ENCODE measurements around the gene MICU1.
A peak's percentile ranks its signal among the peaks of the same experiment; 100 is the strongest.
"Not testable (repeated sequence)": the region's sequence is repeated elsewhere in the genome, so short reads cannot be mapped to it uniquely, and the experiment has no call there.

The MICU1 gene, protein sequence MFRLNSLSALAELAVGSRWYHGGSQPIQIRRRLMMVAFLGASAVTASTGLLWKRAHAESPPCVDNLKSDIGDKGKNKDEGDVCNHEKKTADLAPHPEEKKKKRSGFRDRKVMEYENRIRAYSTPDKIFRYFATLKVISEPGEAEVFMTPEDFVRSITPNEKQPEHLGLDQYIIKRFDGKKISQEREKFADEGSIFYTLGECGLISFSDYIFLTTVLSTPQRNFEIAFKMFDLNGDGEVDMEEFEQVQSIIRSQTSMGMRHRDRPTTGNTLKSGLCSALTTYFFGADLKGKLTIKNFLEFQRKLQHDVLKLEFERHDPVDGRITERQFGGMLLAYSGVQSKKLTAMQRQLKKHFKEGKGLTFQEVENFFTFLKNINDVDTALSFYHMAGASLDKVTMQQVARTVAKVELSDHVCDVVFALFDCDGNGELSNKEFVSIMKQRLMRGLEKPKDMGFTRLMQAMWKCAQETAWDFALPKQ

GRCh38 chr10:72625608-72626443, at the start of gene MICU1:
Gene MICU1 (minus strand): TSS chr10:72626079. CDS start chr10:72566793, 59,286 bp downstream.
- DNase-seq = peak; percentile 95

DNA sequence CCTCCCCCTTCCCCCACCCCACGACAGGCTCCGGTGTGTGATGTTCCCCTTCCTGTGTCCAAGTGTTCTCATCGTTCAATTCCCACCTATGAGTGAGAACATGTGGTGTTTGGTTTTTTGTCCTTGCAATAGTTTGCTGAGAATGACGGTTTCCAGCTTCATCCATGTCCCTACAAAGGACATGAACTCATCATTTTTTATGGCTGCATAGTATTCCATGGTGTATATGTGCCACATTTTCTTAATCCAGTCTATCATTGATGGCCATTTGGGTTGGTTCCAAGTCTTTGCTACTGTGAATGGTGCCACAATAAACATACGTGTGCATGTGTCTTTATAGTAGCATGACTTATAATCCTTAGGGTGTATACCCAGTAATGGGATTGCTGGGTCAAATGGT, 48.3 kb upstream of the MICU1 start:
- DNase-seq = not testable (repeated sequence)

DNA sequence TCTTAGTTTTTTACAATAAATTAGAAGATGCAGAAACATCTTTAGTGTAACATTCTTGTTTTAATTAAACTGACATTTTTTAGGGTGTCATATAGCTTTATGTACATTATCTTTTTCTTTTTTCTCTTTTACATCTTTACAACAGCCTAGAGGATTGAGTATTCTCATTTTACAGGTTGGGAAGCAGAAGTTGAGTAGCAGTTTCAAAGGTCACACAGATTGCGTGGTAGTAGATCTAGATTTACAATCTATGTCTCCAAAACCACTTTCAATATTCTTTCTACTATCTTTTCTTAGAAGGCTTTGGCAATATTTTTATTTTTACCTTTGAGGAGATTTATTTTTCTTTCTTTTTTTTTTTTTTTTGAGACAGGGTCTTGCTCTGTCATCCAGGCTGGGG, 47.4 kb upstream of the MICU1 start:
- DNase-seq = no peak

GRCh38 chr10:72667207-72667864, 41.5 kb upstream of the MICU1 start:
- DNase-seq = no peak

DNA sequence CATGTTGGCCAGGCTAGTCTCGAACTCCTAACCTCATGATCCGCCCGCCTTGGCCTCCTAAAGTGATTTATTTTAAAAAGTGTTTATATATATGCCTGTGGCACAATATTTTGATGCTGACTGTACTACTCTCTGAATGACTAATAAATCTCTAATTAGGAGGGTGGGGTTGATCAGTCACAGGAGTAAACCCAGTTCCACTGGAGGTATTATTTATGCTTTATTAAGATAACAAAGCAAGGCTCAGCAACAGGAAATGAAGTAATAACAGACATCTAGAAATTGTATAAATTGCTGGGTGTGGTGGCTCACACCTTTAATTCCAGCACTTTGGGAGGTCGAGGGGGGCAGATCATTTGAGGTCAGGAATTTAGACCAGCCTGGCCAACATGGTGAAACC, 40.0 kb upstream of the MICU1 start:
- no peak for DNase-seq

GRCh38 chr10:72663971-72664370, 38.1 kb upstream of the MICU1 start:
- DNase-seq = no peak

DNA sequence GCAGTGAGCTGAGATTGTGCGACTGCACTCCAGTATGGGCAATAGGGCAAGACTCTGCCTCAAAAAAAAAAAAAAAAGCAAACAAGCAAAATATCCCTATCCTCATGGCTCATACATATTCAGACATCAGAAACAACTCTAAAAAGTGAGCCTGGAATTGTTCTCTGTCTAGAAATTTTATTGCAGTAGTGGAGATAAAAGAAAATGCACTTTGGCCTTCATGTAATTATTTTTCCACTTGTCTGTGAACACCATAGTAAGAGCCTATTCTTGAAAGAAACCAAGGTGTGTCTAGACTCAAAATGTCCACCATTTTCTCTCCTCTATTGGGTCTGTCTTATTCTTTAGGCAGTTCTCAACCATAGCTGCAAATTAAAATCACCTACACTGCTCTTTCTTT, 35.6 kb upstream of the MICU1 start:
- no peak for DNase-seq

DNA sequence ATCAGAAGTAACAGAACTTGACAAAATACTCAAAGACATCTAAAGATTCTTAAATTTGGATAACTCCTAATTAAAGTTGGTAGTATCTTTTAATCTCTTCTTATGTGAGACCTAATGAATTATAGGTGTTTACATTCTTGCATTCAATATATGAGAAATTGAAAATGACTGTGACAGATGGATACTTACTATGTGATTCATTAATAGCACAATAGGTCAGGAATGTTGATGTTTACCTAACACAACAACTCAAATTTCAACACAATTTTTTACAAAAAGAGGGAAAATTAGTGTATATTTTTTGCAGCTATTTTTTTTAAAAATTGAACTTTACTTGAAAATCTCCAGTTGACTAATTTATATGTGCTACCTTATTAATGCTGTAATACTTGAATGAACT, 34.3 kb upstream of the MICU1 start:
- DNase-seq = no peak

- DNase-seq = no peak
Measured at GRCh38 chr10:72659694-72660093, 33.8 kb upstream of the MICU1 start.

GRCh38 chr10:72658696-72659400, 33.0 kb upstream of the MICU1 start:
- no peak for DNase-seq

- DNase-seq = no peak
Measured at GRCh38 chr10:72654720-72655119, 28.8 kb upstream of the MICU1 start.

DNA sequence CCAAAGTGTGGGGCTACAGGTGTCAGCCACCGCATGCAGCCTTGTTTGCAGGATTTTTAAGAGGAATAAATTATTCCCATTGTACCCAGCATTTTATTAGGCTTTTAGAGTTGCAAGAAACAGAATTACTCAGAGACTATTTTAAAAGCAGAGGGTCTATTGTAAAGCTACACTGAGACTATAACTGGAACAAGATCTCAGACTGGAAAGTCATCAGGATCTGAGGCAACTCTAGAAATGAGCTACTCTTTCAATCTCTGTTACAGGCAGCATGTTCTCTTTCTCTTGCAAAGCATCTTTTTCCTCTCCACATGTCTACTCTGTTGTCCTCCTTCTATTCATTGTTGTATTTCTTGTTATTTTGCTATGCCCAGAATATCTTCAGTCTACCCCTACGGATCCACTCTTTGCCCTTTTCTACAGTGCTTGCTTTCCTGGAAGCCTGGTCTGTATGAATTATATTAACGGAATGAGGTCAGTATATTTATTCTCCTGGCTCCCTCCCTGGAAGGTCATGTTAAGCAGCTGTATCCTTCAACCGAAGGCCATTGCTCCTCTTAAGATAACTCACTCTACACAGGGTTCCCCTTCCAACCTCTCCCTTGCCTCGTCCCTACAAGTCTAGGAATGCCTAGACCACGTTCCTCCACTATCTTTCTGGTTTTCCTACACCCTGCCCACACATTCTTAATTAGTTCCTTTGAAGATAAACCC, 27.7 kb upstream of the MICU1 start:
- no peak for DNase-seq

DNA sequence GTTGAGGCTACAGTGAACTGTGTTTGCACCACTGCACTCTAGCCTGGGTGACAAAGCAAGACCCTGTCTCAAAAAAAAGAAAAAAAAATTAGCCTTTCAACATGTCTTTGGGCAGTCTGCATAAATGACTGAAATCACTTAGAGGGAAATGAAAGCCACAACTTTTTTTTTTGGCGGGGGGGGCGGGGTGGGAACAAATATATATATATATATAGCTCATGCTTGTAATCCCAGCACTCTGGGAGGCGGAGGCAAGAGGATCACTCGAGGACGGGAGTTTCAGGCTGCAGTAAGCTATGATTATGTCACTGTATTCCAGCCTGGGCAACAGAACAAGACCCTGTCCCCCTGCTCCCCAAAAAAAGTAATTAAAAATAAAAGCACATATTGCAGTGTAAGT, 23.4 kb upstream of the MICU1 start:
- no peak for DNase-seq

DNA sequence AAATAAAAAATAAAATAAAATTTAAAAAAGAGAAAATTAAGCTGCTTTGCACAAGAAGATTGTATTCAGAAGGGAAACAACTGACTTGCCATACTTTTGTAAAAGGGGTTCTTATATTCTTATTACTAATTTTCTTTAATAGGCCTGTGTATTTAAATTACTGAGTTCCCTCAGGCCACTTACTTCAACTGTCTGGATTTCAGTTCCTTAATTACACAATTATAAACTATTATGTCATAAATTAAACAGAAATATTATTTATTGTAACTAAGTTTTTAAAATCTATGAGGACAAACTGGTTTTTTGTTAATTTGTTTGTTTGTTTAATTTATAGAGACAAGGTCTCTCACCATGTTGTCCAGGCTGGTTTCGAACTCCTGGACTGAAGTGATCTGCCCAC, 22.4 kb upstream of the MICU1 start:
- no peak for DNase-seq

DNA sequence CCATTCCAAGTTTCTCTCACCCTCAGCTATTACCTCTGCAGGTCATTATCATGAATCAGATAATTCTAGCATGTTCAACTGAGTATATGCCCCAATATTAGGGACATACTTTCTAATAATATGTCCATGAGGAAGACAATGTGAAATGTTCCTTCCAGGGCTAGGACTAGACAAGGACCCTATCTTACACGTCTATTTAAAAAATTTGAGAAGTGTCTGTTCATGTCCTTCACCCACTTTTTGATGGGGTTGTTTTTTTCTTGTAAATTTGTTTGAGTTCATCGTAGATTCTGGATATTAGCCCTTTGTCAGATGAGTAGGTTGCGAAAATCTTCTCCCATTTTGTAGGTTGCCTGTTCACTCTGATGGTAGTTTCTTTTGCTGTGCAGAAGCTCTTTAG, 21.1 kb upstream of the MICU1 start:
- not testable (repeated sequence) for DNase-seq

DNA sequence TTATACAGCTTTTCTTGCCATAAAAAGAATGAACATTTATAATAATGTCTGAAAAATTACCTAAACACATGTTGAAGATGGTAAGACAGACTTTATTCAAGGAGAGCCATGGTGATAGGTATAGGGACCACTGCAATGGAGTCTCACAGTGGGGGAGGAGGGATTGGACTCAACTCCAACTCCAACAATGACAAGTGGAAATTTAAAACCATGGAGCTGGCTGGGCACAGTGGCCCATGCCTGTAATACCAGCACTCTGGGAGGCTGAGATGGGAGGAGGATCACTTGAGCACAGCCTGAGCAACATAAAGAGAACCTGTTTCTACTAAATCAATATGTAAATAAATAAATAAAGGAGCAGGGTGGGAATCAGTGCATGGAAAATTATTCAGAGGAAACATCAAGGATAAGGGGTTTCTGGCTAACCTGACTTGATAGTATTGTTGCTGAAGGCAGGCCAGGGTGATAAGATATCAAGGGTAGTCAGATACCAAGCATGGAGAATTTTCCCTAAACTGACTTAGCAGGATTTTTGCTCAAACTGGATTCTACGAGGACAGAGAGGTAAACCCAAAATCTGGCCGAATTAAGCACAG, 19.5 kb upstream of the MICU1 start:
- no peak for DNase-seq

GRCh38 chr10:72642318-72642717, 16.4 kb upstream of the MICU1 start:
- DNase-seq = no peak

- no peak for DNase-seq
Measured at GRCh38 chr10:72639441-72639873, 13.6 kb upstream of the MICU1 start.

DNA sequence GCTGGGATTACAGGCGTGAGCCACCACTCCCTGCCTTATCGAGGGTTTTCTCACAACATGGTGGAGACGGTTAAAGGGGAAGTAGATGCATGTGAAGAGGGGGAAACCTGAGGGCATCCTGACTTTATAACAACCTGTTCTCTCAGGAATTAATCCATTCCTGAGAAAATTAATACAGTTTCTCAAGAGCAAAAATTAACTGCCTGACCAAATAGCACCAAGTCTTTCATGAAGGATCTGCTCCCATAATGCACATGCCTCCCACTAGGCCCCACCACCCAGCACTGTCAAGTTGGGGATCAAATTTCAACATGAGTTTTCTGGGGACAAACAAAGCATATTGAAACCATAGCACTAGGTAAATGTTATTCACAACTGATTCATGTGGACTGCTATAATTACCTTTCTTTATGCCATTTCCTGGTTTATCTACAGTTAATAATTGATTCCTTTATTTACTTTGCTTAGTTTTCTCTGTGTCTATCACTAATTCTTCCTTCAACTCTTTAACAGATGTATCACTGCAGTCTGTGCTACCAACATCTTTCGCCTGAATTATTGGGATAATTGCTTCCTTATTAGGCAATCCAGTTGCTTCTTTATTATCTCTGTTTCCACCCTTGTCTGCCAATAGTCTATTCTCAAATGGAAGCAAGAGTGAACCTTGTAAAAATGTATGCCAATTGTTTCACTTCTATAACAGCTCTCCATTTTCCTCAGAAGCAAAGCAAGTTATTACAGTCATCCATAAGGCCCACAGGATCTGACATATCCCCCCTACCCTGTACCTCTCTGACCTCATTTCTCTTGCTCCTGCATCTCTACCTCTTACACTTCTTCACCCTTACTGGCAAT, 12.9 kb upstream of the MICU1 start:
- no peak for DNase-seq

GRCh38 chr10:72637398-72637857, 11.5 kb upstream of the MICU1 start:
- peak; percentile 95 for DNase-seq

DNA sequence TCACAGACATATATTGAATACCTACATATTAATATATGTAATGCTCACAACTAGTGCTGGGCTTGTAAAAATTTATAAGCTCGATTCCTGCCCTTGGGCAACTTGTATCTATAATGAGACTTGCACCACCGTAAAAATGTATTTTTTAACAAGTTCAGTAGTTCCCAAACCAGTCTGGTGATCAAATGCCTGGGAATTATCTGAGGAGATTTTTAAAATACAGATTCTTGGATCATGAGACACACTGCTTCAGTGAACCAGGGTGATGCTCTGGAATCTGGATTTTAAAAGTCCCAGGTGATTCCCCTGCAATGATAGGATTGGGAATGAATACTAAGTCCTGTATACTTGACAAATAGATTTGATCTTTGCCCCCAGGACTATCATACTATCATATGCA, 4.3 kb upstream of the MICU1 start:
- no peak for DNase-seq
